IgD-negative memory B cell (primary cell): Measurements from ENCODE around the gene GUCA2B. TPM values are rescaled to one million over a fixed set of nuclear protein-coding genes. Genes with fewer than 3 reads are reported as not detected.

Source experiments
- H3K27ac Mint-ChIP-seq, 3 donors: one replicate each; pipeline ENCODE4 v1.8.0; 2020 to 2022; ENCODE audit warnings: mild to moderate bottlenecking in 3 of 3, mixed read lengths in 3 of 3, moderate library complexity in 1 of 3
- H3K27me3 Mint-ChIP-seq: one replicate; pipeline ENCODE4 v1.8.0; 2021; ENCODE audit warnings: mixed read lengths
- H3K36me3 Mint-ChIP-seq: one replicate; pipeline ENCODE4 v1.8.0; 2020; ENCODE audit warnings: mild to moderate bottlenecking, mixed read lengths
- H3K4me1 Mint-ChIP-seq, 3 donors: one replicate each; pipeline ENCODE4 v1.8.0; 2020 to 2022; ENCODE audit warnings: mixed read lengths in 3 of 3, mild to moderate bottlenecking in 1 of 3
- H3K4me3 Mint-ChIP-seq, 4 donors: one replicate each; pipeline ENCODE4 v1.8.0; 2020 to 2022; ENCODE audit warnings: mild to moderate bottlenecking in 4 of 4, mixed read lengths in 4 of 4, moderate library complexity in 3 of 4
- H3K9me3 Mint-ChIP-seq, 3 donors: one replicate each; pipeline ENCODE4 v1.8.0; 2020 to 2021; ENCODE audit warnings: mixed read lengths in 3 of 3, mild to moderate bottlenecking in 1 of 3
- polyA plus RNA-seq: library from polyadenylated mRNA; unstranded; fragments of 300-500 nt; fragmentation: Illumina TruSeq; gene quantifications from one replicate; pipeline ENCODE4 v1.2.3, GENCODE V29; 2021

The GUCA2B gene
- polyA plus RNA-seq, 1 donor from 2014 or later, result not detected

DNA sequence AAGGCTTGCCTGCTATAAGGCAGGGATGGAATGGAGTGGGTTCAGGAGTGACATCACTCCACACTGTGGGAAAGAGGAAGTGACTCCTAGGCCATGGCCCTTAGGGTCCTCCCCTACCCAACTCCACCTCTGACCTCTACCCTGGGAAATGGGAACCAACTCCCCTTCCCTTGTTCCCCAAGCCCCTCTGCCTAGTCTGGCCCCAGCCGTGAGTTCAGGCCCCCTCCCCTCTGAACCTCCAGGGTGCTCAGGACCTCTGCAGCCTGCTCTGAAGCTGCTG, 15.1 kb downstream of the GUCA2B start:
- Mint-ChIP-seq H3K9me3 (no peaks in the 10 kb centered on the region), H3K4me3 (no peak overlapping the region), H3K36me3 (no peaks in the 10 kb centered on the region), H3K27ac (no peak overlapping the region), H3K27me3 (peaks cover 2% of the 10 kb centered on the region), H3K4me1 (no peaks in the 10 kb centered on the region)

DNA sequence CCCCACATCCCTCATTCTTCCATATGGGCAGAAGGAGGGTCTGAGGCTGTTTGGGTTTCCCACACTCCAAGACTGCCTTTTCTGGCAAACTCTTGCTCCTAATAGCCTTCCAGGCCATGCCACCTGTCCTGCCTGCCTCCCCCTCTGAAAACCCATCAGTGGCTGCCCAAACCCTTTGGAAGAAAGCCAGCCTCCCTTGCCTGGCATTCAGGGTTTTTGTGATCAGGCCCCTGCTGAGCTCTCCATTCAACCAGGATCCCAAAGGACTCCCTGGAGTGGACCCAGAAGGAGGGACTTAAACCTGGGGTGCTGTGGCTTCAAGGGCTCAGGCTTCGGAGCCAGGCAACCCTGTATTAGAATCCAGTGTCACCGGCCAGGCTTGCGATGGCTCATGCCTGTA, 15.6 kb downstream of the GUCA2B start:
- Mint-ChIP-seq H3K27me3 (no peaks in the 10 kb centered on the region), H3K9me3 (no peaks in the 10 kb centered on the region), H3K4me3 (no peak overlapping the region), H3K27ac (no peak overlapping the region), H3K4me1 (no peaks in the 10 kb centered on the region), H3K36me3 (no peaks in the 10 kb centered on the region)

DNA sequence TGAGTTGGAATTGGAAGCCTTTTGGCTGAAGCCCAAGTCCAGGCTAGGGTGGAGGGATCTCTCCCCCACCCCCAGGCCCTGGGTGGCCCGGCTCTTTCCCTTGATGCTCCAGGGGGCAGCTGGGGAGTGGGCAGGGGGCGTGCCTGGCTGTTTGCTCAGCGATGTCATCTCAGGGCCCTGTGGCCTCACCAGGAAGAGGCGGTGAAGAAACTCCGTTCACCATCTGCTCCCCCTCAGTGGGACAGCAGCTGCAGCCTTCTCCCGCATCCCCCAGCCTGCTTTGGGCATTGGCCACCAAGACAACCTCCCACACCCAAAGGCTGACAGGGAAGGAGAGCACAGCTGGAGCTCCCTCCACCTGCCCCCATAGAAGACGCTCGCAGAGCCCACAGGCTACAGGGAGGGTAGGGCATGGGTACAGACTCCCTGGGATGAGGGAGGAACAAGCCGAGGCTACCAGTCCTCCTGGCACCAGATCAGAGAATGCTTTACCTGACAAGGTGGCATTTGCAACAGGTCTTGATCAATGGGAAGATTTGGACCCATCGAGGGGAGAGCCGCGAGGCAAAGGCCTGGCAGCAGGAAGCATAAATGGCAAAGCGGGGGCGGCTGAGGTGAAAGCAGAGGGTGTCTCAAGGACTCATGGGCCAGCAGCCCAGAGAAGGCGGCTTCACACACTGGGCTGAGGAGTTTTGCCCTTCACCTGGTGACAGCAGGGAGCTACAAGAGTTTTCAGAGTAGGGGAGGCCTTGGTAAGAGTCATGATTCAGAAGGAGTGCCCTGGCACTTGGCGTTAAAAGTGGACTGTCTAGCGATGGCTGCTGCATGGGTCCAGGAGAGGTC, 17.8 kb downstream of the GUCA2B start:
- Mint-ChIP-seq H3K36me3 (no peaks in the 10 kb centered on the region), H3K27me3 (no peaks in the 10 kb centered on the region), H3K9me3 (no peaks in the 10 kb centered on the region), H3K4me3 (no peak overlapping the region), H3K27ac (no peak overlapping the region), H3K4me1 (no peaks in the 10 kb centered on the region)

DNA sequence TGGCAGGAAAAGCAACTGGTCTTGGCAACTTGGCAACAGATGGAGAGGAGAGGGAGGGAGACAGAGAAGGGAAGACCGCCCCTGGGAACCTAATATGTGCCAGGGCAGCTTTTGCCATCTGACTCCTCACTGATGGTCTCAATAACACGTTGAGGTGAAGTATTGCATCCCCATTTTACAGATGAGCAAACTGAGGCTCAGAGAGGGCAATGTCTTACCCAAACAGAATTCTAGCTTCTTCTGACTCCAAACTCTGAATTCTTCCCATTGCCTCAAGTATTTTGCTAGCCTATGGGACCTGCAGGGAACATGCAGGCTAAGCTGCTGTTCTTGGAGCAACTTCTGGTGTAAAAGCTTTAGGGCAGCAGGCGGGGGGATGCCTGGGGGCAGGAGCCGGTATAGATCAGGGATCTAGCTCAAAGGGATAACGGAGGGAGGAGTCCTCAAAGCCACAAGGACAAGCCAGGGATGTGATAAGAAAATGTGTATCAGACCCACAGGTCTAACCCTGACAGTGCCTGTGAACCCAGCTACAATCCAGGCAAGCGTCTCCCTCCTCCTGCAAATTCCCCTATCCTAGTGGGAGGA, 18.6 kb downstream of the GUCA2B start:
- H3K4me1 Mint-ChIP-seq, result no peaks in the 10 kb centered on the region
- H3K9me3 Mint-ChIP-seq, result no peaks in the 10 kb centered on the region
- H3K36me3 Mint-ChIP-seq, result no peaks in the 10 kb centered on the region
- no peaks in the 10 kb centered on the region for H3K27me3 Mint-ChIP-seq
- H3K4me3 Mint-ChIP-seq, result peak overlapping the region in 1 of 4 donors; percentile 24
- no peak overlapping the region for H3K27ac Mint-ChIP-seq

DNA sequence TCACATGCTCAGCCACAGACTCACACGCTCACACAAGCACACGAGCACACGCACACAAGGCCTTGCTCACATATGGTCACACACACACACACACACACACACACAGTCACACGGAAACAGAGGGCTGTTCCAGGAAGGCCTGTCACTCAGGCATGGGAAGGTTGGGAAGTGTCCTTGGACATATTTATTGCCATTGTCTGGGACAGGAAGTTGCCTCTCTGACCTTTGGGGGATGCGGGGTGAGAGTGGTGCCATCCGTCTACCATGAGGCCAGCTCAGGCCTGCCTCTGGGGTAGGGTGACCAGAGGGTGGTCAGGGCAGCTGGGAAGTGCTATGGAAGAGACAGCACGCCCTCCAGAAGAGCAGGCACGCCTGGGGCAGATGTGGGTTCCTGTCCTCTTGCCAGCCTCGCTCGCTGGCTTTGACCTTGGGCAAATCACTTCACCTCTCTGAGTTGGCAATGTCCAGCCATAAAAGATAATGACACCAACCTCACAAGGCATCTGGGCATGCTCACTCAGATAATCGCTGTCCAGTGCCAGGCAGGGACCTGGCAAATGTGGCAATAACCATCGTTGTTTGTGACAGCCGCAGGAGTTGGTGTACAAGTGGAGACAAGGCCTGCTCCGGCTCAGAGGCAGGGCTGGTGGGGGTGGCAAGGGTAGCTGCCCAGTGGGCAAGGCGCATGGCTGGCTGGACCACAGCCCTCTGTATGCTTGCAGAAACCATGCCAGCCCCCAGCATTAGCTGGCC, 19.3 kb downstream of the GUCA2B start:
- H3K9me3 Mint-ChIP-seq, result no peaks in the 10 kb centered on the region
- peak overlapping the region in 1 of 4 donors; percentile 41 for H3K4me3 Mint-ChIP-seq
- no peaks in the 10 kb centered on the region for H3K4me1 Mint-ChIP-seq
- no peak overlapping the region for H3K27ac Mint-ChIP-seq
- no peaks in the 10 kb centered on the region for H3K27me3 Mint-ChIP-seq
- no peaks in the 10 kb centered on the region for H3K36me3 Mint-ChIP-seq

DNA sequence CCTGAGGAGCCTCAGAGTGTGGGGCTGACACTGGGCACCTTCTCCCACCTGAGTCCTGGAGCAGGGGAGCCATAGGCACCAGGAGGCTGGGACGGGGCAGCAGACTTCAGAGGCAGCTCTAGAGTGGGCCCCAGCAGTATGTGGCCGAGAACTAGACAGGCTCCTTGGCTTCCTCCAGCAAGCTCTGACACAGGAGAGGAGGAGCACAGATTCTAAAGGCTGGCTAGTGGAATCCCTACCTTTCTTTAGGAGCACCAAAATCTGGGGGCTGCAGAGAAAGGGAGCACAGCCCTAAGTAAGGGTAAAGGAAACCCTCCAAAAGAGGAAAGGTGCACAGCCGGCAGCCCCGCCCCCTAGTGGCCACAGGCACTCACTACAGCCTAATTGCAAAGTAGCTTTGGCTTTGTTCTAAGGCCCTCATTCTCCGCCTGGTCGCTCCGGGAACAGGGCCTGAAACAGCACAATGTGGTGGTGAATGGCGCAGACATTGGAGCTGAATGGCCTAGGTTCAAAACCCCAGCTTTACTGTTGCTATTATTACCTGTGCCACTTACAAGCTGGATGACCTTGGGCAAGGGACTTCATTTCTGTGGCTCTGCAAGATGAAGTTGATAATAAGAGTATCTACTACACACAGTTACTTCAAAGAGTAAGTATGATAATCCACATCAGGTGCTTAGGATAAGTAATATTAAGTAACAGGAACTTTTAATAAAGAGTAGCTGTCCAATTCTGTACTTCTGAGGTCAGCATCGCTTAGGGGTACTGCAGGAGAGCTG, 20.1 kb downstream of the GUCA2B start:
- Mint-ChIP-seq H3K4me3 (no peak overlapping the region), H3K27ac (no peak overlapping the region), H3K4me1 (no peaks in the 10 kb centered on the region), H3K9me3 (no peaks in the 10 kb centered on the region), H3K27me3 (no peaks in the 10 kb centered on the region), H3K36me3 (no peaks in the 10 kb centered on the region)

DNA sequence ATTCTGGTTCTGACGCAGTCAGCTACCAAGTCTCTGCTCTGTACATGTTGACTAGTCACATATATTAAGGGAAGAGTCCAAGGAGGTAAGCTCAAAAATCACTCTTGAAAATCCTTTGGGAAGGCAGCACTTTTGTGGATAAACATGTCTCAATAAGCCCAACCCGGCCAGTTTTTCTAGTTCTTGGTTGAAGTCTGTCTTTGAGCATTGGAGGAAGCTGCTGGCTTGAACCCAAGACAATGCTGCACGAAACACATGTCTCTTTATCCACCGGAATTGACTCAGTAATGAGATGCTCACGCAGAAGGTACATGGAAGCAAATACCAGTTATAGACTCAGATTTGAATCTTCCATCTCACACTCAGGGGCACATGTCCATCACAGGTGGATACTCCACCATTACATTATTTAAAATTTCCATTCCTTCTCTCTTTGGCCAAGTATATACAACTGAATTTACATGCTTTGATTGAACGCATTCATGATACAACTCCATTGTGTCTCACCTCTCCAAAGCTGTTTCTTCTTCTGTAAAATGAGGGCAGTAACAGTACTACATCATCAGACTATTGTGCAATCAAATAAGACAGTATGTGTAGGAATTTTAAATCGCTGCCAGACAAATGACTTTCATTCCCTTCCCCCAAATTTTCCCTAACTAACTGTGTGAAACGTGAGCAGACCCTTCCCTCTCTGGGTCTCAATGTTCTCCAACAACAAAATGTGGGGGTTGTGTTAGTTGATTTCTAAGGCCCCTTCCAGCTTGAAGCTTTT, 20.9 kb downstream of the GUCA2B start:
- Mint-ChIP-seq H3K27me3 (no peaks in the 10 kb centered on the region), H3K4me1 (no peaks in the 10 kb centered on the region), H3K9me3 (no peaks in the 10 kb centered on the region), H3K27ac (no peak overlapping the region), H3K36me3 (no peaks in the 10 kb centered on the region), H3K4me3 (no peak overlapping the region)

DNA sequence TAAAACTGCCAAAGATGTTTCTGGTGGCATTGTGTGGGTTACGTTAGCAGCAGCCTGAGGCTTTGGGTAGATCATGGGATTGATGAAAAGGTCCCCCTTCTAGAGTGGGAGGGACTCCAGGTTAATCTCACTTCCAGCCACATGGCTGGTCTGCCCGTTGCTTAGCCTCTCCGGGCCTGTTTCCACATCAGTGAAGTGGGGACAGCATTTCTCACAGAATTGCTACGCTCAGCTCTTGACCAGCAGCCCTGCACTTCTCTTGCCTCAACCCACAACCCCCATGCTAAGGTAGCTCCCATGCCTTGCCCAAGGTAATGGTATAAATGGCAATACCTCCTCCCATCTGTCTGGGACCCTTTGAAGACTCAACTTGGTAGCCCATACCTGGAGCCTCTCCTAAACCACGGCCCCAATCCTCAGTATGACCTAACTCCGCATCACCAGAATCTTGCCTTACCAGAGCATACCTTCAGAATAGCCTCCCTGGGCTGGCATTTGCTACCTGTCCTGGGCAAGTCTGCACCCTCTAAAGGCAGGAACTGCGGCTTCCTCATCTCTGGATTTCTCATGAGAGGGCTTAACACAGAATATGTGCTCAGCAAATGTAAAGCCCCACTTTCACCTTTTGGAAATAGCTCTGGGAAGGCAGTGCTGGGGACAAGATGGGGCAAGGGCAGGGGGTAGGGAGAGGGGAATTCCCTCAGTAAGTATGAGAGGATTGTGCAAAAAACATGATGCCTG, 22.3 kb downstream of the GUCA2B start:
- Mint-ChIP-seq H3K9me3 (no peaks in the 10 kb centered on the region), H3K4me1 (no peaks in the 10 kb centered on the region), H3K27ac (no peak overlapping the region), H3K27me3 (no peaks in the 10 kb centered on the region), H3K36me3 (peaks cover 1% of the 10 kb centered on the region), H3K4me3 (no peak overlapping the region)

DNA sequence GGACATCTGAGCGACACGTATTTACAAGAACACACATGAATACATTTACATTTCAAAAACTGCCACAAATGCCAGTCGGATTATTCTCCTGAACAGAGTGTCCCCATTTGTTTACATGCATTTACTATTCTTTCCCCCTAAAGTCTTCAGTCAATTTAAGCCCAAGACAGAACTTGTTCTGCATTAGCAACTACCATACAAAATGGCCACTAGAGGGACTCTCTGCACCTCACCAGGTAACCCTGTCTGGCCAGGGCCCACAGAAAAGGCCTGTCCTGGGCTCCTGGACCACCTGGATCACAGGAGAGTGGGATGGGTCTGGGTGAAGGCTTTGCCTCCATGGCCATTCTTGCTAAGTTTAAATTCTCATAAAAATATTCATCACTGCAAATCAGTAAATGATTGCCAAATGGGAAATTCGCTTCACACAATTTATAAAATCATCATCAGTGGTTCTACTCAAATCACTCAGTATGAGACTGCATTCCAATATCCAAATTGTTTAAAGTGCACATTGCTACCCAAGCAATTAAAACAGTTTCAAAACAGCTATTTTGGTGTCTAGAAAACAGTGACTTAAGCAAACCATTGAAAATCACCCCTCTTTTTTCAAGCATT, 23.8 kb downstream of the GUCA2B start:
- Mint-ChIP-seq H3K27me3 (no peaks in the 10 kb centered on the region), H3K27ac (peak overlapping the region in 1 of 3 donors; percentile 2), H3K4me3 (no peak overlapping the region), H3K4me1 (peaks cover 0 to 1% (median 0%) of the 10 kb centered on the region in 3 donors), H3K9me3 (no peaks in the 10 kb centered on the region), H3K36me3 (peaks cover 1% of the 10 kb centered on the region)

DNA sequence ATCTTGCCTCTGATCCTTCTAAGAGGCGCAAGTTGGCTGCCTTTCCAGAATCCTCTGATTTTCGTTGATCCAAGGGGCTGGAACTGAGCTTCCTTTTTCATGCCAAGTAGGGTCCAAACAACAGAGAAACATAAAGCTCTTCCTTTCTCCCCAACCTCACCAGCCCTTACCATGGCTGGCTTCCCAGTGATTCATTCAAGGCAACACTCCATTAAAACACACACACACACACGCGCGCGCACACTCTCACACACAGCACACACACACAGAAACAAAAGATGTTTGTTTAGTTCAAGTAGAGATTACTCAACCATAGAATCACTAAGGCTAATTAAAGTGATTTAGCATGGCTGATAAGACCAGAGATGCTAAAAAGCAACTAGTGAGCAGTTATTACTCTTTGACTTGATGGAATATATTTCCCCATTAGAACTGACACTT, 24.4 kb downstream of the GUCA2B start:
- H3K27me3 Mint-ChIP-seq, result no peaks in the 10 kb centered on the region
- H3K9me3 Mint-ChIP-seq, result no peaks in the 10 kb centered on the region
- peaks cover 1% of the 10 kb centered on the region for H3K36me3 Mint-ChIP-seq
- no peak overlapping the region for H3K4me3 Mint-ChIP-seq
- H3K27ac Mint-ChIP-seq, result peak overlapping the region in 1 of 3 donors; percentile 53
- H3K4me1 Mint-ChIP-seq, result peaks cover 0 to 1% (median 0%) of the 10 kb centered on the region in 3 donors

DNA sequence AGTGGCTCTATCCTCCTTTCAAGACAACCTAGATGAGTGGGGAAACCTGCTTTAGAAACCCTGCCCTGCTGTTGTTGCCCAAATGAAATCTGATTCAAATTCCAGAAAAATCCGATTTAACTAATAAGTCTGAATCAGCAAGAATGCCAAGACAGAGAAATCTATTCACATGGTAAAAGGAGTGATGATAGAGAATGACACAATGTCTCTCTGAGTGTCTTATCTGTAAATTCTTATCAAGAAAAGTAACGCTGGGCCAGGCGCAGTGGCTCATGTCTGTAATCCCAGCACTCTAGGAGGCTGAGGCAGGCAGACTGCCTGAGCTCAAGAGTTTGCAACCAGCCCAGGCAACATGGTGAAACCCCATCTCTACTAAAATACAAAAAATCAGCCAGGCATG, 25.0 kb downstream of the GUCA2B start:
- H3K4me3 Mint-ChIP-seq, result no peak overlapping the region
- no peaks in the 10 kb centered on the region for H3K27me3 Mint-ChIP-seq
- H3K4me1 Mint-ChIP-seq, result peaks cover 0 to 1% (median 0%) of the 10 kb centered on the region in 3 donors
- H3K9me3 Mint-ChIP-seq, result no peaks in the 10 kb centered on the region
- peak overlapping the region in 1 of 3 donors; percentile 53 for H3K27ac Mint-ChIP-seq
- H3K36me3 Mint-ChIP-seq, result peaks cover 1% of the 10 kb centered on the region

DNA sequence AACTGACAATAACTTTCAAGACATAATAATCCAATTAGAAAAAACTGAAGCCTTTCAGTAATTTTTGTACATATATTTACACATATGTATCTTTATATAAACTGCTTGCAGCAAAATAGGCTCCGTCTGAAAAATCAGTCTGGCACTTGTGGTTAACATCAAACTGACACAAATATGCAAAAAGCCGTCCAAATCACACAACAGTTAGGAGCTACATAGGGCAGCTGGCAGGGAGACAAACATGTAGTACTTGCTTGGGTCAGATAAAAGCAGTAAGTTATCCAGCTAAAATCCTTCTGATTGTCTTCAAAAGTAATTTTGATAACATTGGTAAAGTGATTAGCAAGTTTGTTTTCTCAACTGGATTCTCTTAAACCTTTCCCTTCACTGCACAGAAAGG, 26.1 kb downstream of the GUCA2B start:
- no peaks in the 10 kb centered on the region for H3K9me3 Mint-ChIP-seq
- peaks cover 0 to 1% (median 0%) of the 10 kb centered on the region in 3 donors for H3K4me1 Mint-ChIP-seq
- no peak overlapping the region for H3K27ac Mint-ChIP-seq

DNA sequence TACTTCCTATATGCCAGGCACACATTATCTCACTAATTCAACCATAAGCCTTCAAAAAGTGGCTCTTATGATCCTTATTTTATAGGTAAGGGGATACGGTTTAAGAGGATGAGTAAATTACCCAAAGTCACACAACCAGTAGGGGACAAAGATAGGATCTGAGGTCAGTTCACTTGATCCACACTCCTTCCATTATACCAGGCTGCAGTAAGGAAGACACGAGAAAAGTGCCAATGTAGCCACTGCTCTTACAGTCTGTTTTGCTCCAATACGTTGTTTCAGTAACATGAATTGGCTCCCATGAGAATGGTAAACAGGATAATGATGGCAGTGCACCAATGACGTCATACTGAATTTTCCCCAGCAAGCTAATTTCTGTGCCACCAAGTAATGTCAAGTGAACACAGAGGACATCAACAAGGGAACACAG, 26.7 kb downstream of the GUCA2B start:
- H3K9me3 Mint-ChIP-seq, result no peaks in the 10 kb centered on the region
- peaks cover 3% of the 10 kb centered on the region for H3K36me3 Mint-ChIP-seq
- H3K4me3 Mint-ChIP-seq, result no peak overlapping the region
- H3K4me1 Mint-ChIP-seq, result peaks cover 0 to 1% (median 0%) of the 10 kb centered on the region in 3 donors
- H3K27me3 Mint-ChIP-seq, result no peaks in the 10 kb centered on the region
- H3K27ac Mint-ChIP-seq, result peak overlapping the region in 1 of 3 donors; percentile 46

More for the DNA sequence above, 26.1 kb downstream of the GUCA2B start:
- Mint-ChIP-seq H3K27me3 (no peaks in the 10 kb centered on the region), H3K4me3 (no peak overlapping the region), H3K36me3 (peaks cover 1% of the 10 kb centered on the region)
